HepG2 (cell line): Measurements from ENCODE around the gene PFDN1. TPM values are rescaled to one million over a fixed set of nuclear protein-coding genes. Genes with fewer than 3 reads are reported as not detected.

Source experiments
- ASH2L ChIP-seq: fragments of 300-600, 200-600 bp; sonication (generic); IDR thresholded peaks from 2 replicates; pipeline ENCODE4 v1.7.0; 2017; ENCODE audit warnings: low read depth, mild to moderate bottlenecking, moderate library complexity, mixed read lengths, low read length; ENCODE audit not compliant: insufficient read length
- ETV6 ChIP-seq: sonication (generic); formaldehyde crosslinking; conservative IDR thresholded peaks from 2 replicates; pipeline ENCODE4 v1.4.0; 2020; ENCODE audit warnings: missing genetic modification reagents
- JARID2 ChIP-seq: sonication (generic); formaldehyde crosslinking; IDR thresholded peaks from 2 replicates; pipeline ENCODE4 v1.8.1; 2023; ENCODE audit warnings: missing genetic modification reagents, inconsistent platforms; ENCODE audit not compliant: insufficient replicate concordance
- MXI1 ChIP-seq: IDR thresholded peaks from 3 replicates; pipeline ENCODE4 v1.6.1; 2012; ENCODE audit warnings: low read depth, low read length, inconsistent platforms, borderline replicate concordance
- POGZ ChIP-seq: sonication (generic); formaldehyde crosslinking; IDR thresholded peaks from 2 replicates; pipeline ENCODE4 v1.4.0; 2020; ENCODE audit warnings: mild to moderate bottlenecking, missing genetic modification reagents
- SALL1 ChIP-seq: sonication (generic); formaldehyde crosslinking; IDR thresholded peaks from 2 replicates; pipeline ENCODE4 v1.8.0; 2022; ENCODE audit warnings: mild to moderate bottlenecking, missing genetic modification reagents
- SMAD3 ChIP-seq: sonication (generic); formaldehyde crosslinking; IDR thresholded peaks from 2 replicates; pipeline ENCODE4 v1.4.0; 2020; ENCODE audit warnings: missing genetic modification reagents
- STAG1 ChIP-seq: sonication (generic); formaldehyde crosslinking; IDR thresholded peaks from 2 replicates; pipeline ENCODE4 v1.4.0; 2020; ENCODE audit warnings: missing genetic modification reagents
- ZFP36 ChIP-seq: fragments of 150-350 bp; IDR thresholded peaks from 2 replicates; pipeline ENCODE4 v1.6.1; 2018; ENCODE audit warnings: borderline replicate concordance, low read length, low read depth; ENCODE audit not compliant: partially characterized antibody
- ZNF44 ChIP-seq: sonication (generic); formaldehyde crosslinking; IDR thresholded peaks from 2 replicates; pipeline ENCODE4 v1.5.1; 2020; ENCODE audit warnings: mild to moderate bottlenecking, missing genetic modification reagents
- polyA plus RNA-seq, 8 experiments: library from polyadenylated mRNA; depleted of rRNA in 3 of 8; stranded (reverse) in 7 of 8; unstranded in 1 of 8; fragments of >200 nt; fragmentation: Illumina TruSeq in 4 of 8; extraction: Trizol in 4 of 8; gene quantifications; 2 replicates each; pipeline versions ENCODE4 v1.2.1 to v1.2.3, GENCODE V29; 2011 to 2016; ENCODE audit warnings: low read depth in 4 of 8, missing spikeins in 1 of 8, mixed read lengths in 1 of 8; ENCODE audit not compliant: insufficient read depth in 1 of 8
- total RNA-seq, 5 experiments: library from RNA; depleted of rRNA; stranded (reverse); fragments of >200 nt; fragmentation: Illumina TruSeq; extraction: Trizol; gene quantifications; 2 replicates each; pipeline ENCODE4 v1.2.3, GENCODE V29; 2016; ENCODE audit warnings: low read depth in 1 of 5
- TF ChIP-seq, protein P1 (sequence below): sonication (generic); formaldehyde crosslinking; IDR thresholded peaks from 2 replicates; pipeline ENCODE4 v1.4.0; 2020; ENCODE audit warnings: missing genetic modification reagents, borderline replicate concordance
- TF ChIP-seq, protein P2 (sequence below): sonication (generic); formaldehyde crosslinking; IDR thresholded peaks from 2 replicates; pipeline ENCODE4 v1.5.1; 2020; ENCODE audit warnings: missing genetic modification reagents, mild to moderate bottlenecking, borderline replicate concordance
- TF ChIP-seq, protein P3 (sequence below): sonication (generic); formaldehyde crosslinking; IDR thresholded peaks from 2 replicates; pipeline ENCODE4 v1.4.0; 2020; ENCODE audit warnings: mild to moderate bottlenecking, missing genetic modification reagents
- TF ChIP-seq, protein P4 (sequence below): sonication (generic); formaldehyde crosslinking; conservative IDR thresholded peaks from 2 replicates; pipeline ENCODE4 v1.8.0; 2022; ENCODE audit warnings: mild to moderate bottlenecking, moderate library complexity, missing genetic modification reagents

PFDN1 gene
- total and polyA plus RNA-seq, 2 of the 13 experiments (the other 11 are each of a cell fraction or from before 2014, with no cell fraction given) = 67.2 to 70.8 TPM

DNA sequence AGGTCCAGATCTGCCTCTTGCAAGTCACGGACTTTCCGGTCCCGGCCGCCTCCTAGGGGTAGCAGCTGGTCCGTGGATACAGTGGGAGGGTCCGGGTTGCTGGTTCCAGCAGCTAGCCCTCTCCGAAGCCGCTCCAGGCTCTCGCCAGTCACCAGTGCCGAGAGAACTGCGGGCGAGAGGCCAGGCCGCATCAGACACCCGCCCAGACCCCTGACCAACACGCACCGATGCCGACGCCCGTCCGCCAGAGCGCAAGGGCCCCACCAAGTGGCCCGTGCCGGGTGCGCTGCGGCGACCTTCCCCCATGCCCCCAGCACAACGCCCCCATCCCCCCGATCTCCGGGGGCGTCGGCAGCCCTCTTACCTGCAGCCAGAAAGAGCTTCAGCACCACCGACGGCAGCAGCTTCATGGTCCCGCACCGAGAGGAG is 43.0 kb upstream of the PFDN1 start (continued):
- TF ChIP-seq, protein P1, sequence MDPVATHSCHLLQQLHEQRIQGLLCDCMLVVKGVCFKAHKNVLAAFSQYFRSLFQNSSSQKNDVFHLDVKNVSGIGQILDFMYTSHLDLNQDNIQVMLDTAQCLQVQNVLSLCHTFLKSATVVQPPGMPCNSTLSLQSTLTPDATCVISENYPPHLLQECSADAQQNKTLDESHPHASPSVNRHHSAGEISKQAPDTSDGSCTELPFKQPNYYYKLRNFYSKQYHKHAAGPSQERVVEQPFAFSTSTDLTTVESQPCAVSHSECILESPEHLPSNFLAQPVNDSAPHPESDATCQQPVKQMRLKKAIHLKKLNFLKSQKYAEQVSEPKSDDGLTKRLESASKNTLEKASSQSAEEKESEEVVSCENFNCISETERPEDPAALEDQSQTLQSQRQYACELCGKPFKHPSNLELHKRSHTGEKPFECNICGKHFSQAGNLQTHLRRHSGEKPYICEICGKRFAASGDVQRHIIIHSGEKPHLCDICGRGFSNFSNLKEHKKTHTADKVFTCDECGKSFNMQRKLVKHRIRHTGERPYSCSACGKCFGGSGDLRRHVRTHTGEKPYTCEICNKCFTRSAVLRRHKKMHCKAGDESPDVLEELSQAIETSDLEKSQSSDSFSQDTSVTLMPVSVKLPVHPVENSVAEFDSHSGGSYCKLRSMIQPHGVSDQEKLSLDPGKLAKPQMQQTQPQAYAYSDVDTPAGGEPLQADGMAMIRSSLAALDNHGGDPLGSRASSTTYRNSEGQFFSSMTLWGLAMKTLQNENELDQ = no peak
- TF ChIP-seq ZNF44 (CRISPR knock-in tag) (no peak), POGZ (CRISPR knock-in tag) (no peak; the same call in 1 of the 2 replicates), JARID2 (CRISPR knock-in tag) (peak; percentile 21), SMAD3 (CRISPR knock-in tag) (peak; percentile 40; the same call in 1 of the 2 replicates), ASH2L (peak; percentile 58), STAG1 (CRISPR knock-in tag) (peak; percentile 63), ZFP36 (no peak), MXI1 (peak; percentile 10; the same call in 1 of the 3 replicates), ETV6 (CRISPR knock-in tag) (no peak), SALL1 (CRISPR knock-in tag) (peak; percentile 41; the same call in 1 of the 2 replicates)
- TF ChIP-seq, protein P2, sequence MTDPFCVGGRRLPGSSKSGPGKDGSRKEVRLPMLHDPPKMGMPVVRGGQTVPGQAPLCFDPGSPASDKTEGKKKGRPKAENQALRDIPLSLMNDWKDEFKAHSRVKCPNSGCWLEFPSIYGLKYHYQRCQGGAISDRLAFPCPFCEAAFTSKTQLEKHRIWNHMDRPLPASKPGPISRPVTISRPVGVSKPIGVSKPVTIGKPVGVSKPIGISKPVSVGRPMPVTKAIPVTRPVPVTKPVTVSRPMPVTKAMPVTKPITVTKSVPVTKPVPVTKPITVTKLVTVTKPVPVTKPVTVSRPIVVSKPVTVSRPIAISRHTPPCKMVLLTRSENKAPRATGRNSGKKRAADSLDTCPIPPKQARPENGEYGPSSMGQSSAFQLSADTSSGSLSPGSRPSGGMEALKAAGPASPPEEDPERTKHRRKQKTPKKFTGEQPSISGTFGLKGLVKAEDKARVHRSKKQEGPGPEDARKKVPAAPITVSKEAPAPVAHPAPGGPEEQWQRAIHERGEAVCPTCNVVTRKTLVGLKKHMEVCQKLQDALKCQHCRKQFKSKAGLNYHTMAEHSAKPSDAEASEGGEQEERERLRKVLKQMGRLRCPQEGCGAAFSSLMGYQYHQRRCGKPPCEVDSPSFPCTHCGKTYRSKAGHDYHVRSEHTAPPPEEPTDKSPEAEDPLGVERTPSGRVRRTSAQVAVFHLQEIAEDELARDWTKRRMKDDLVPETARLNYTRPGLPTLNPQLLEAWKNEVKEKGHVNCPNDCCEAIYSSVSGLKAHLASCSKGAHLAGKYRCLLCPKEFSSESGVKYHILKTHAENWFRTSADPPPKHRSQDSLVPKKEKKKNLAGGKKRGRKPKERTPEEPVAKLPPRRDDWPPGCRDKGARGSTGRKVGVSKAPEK (CRISPR knock-in tag) = peak; percentile 40; the same call in 1 of the 2 replicates
- TF ChIP-seq, protein P3, sequence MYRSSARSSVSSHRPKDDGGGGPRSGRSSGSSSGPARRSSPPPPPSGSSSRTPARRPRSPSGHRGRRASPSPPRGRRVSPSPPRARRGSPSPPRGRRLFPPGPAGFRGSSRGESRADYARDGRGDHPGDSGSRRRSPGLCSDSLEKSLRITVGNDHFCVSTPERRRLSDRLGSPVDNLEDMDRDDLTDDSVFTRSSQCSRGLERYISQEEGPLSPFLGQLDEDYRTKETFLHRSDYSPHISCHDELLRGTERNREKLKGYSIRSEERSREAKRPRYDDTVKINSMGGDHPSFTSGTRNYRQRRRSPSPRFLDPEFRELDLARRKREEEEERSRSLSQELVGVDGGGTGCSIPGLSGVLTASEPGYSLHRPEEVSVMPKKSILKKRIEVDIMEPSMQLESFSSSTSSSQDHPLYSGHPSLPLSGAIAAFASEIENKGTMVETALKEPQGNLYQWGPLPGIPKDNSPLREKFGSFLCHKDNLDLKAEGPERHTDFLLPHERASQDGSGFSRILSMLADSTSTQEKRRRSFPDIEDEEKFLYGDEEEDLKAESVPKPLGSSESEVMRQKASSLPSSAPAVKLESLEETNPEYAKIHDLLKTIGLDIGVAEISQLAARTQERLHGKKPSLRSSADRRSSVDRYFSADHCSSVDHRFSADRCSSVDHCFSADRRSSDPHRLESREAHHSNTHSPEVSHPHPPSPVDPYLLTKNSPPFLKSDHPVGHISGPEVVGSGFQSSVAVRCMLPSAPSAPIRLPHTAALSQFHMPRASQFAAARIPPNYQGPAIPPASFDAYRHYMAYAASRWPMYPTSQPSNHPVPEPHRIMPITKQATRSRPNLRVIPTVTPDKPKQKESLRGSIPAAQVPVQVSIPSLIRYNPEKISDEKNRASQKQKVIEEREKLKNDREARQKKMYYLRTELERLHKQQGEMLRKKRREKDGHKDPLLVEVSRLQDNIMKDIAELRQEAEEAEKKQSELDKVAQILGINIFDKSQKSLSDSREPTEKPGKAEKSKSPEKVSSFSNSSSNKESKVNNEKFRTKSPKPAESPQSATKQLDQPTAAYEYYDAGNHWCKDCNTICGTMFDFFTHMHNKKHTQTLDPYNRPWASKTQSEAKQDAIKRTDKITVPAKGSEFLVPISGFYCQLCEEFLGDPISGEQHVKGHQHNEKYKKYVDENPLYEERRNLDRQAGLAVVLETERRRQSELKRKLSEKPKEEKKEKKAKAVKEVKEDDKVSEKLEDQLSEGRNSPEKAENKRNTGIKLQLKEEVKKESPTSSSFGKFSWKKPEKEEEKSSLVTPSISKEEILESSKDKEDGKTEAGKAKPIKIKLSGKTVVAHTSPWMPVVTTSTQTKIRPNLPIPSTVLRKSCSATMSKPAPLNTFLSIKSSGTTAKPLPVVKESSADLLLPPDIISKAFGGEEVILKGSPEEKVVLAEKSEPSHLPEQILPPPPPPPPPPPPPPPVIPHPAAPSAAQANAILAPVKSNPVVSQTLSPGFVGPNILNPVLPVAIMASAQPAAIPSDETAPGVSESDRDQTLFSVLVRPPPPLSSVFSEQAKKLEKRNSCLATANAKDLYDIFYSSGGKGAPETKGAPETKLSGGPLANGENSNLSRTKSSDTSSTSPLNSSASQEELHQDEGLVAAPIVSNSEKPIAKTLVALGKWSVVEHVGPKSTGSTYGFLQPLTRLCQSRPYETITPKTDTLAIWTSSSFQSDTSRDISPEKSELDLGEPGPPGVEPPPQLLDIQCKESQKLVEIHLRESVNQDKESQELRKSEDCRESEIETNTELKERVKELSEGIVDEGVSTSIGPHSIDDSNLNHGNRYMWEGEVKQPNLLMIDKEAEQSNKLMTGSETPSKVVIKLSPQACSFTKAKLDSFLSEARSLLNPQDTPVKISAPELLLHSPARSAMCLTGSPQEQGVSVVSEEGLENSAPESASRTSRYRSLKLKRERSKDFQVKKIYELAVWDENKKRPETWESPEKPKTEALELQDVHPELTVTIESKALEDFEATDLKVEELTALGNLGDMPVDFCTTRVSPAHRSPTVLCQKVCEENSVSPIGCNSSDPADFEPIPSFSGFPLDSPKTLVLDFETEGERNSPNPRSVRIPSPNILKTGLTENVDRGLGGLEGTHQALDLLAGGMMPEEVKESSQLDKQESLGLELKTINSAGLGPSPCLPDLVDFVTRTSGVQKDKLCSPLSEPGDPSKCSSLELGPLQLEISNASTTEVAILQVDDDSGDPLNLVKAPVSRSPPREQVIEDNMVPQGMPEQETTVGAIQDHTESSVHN (CRISPR knock-in tag) = no peak
- TF ChIP-seq, protein P4, sequence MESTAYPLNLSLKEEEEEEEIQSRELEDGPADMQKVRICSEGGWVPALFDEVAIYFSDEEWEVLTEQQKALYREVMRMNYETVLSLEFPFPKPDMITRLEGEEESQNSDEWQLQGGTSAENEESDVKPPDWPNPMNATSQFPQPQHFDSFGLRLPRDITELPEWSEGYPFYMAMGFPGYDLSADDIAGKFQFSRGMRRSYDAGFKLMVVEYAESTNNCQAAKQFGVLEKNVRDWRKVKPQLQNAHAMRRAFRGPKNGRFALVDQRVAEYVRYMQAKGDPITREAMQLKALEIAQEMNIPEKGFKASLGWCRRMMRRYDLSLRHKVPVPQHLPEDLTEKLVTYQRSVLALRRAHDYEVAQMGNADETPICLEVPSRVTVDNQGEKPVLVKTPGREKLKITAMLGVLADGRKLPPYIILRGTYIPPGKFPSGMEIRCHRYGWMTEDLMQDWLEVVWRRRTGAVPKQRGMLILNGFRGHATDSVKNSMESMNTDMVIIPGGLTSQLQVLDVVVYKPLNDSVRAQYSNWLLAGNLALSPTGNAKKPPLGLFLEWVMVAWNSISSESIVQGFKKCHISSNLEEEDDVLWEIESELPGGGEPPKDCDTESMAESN = peak; percentile 64; the same call in 1 of the 2 replicates
